H1 (cell line): ENCODE measurements around the gene SLC12A5. TPM values are rescaled to one million over a fixed set of nuclear protein-coding genes. Genes with fewer than 3 reads are reported as not detected.

Source experiments
- CHD1 ChIP-seq: IDR thresholded peaks from 2 replicates; pipeline ENCODE4 v1.6.1; 2012; ENCODE audit warnings: low read depth, low read length, improper control_type of control experiment
- EZH2 ChIP-seq: fragments of 200-600 bp; sonication (generic); IDR thresholded peaks from 2 replicates; pipeline ENCODE4 v1.7.1; 2012; ENCODE audit warnings: low read depth, mild to moderate bottlenecking, moderate library complexity, low read length, inconsistent platforms; ENCODE audit not compliant: severe bottlenecking
- NANOG ChIP-seq: IDR thresholded peaks from 2 replicates; pipeline ENCODE4 v1.6.1; 2011; ENCODE audit warnings: low read length, low read depth, mild to moderate bottlenecking, inconsistent platforms; ENCODE audit not compliant: insufficient read depth, poor library complexity, severe bottlenecking
- RFX5 ChIP-seq: IDR thresholded peaks from 2 replicates; pipeline ENCODE4 v1.6.1; 2011; ENCODE audit warnings: low read depth, low read length, improper control_type of control experiment, borderline replicate concordance
- SIX5 ChIP-seq: IDR thresholded peaks from 2 replicates; pipeline ENCODE4 v1.6.1; 2011; ENCODE audit warnings: mild to moderate bottlenecking, low read depth, low read length
- SP4 ChIP-seq: IDR thresholded peaks from 2 replicates; pipeline ENCODE4 v1.6.1; 2012; ENCODE audit warnings: low read length, inconsistent platforms
- SRF ChIP-seq: IDR thresholded peaks from 2 replicates; pipeline ENCODE4 v1.6.1; 2011; ENCODE audit warnings: mild to moderate bottlenecking, low read depth, low read length, moderate library complexity
- SUZ12 ChIP-seq: fragments of 200-600 bp; sonication (generic); IDR thresholded peaks from 2 replicates; pipeline ENCODE4 v1.6.1; 2012; ENCODE audit warnings: mild to moderate bottlenecking, inconsistent platforms, low read length, moderate library complexity, mixed read lengths
- ZNF274 ChIP-seq: IDR thresholded peaks from 2 replicates; pipeline ENCODE4 v1.7.0; 2012; ENCODE audit warnings: low read length, borderline replicate concordance; ENCODE audit errors: extremely low read depth
- polyA plus RNA-seq, 7 experiments: library from polyadenylated mRNA; depleted of rRNA in 3 of 7; stranded (reverse) in 5 of 7; unstranded in 2 of 7; fragments of >200 nt in 5 of 7; fragments of 200-250 nt in 2 of 7; gene quantifications; 1 replicate in 5 of 7; 2 replicates in 1 of 7; 4 replicates in 1 of 7; pipeline versions ENCODE4 v1.2.1 to v1.2.3, GENCODE V29; 2011 to 2013; ENCODE audit warnings: missing spikeins in 2 of 7, mixed read lengths in 2 of 7
- total RNA-seq: library from RNA; stranded (reverse); fragmentation: NEBNext Ultra II Directional; extraction: Animal tissue kit (Norgen Biotek cat#: 25700); gene quantifications from 2 replicates; pipeline ENCODE4 v1.2.1, GENCODE V29; 2021
- TF ChIP-seq, protein P1 (sequence below): fragments of 300-600 bp; sonication (generic); IDR thresholded peaks from 2 replicates; pipeline ENCODE4 v1.7.1; 2012; ENCODE audit warnings: low read length, moderate library complexity, mild to moderate bottlenecking, inconsistent platforms; ENCODE audit not compliant: insufficient replicate concordance
- TF ChIP-seq, protein P2 (sequence below): IDR thresholded peaks from 2 replicates; pipeline ENCODE4 v1.6.1; 2012; ENCODE audit warnings: inconsistent platforms

SLC12A5 gene
- total and polyA plus RNA-seq, 2 of the 8 experiments (the other 6 are each of a cell fraction or from before 2014, with no cell fraction given) = 1.9 to 7.3 TPM

DNA sequence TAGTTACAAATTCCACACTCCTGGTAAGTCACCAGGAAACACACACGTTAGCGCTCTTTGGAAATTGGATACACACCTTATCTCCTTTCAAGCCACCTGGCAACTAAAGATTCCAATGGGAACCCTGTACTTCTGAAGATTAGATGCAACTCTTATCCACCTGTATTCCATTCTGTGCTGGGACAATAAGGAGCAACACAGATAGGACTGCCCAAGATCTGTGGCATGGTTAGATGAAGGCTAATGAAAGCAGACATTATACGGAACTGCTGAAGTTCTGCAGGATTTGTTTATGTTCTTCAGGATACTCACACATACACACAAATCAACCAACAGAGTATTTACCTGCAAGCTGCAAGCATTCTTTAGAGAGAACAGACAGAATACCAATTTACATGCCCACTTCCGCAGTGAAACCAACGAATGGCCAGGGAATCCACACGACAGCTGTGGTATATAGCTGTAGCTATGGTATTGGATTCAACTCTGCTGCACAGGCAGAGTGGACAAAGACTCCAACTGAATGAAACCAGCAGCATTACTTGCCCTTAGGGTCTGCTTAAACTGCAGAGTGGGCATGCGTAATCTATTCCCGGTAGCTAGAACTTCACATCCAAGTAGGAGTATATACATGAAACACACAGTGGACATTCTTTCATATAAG, 48.8 kb downstream of the SLC12A5 start (continued):
- TF ChIP-seq, protein P1, sequence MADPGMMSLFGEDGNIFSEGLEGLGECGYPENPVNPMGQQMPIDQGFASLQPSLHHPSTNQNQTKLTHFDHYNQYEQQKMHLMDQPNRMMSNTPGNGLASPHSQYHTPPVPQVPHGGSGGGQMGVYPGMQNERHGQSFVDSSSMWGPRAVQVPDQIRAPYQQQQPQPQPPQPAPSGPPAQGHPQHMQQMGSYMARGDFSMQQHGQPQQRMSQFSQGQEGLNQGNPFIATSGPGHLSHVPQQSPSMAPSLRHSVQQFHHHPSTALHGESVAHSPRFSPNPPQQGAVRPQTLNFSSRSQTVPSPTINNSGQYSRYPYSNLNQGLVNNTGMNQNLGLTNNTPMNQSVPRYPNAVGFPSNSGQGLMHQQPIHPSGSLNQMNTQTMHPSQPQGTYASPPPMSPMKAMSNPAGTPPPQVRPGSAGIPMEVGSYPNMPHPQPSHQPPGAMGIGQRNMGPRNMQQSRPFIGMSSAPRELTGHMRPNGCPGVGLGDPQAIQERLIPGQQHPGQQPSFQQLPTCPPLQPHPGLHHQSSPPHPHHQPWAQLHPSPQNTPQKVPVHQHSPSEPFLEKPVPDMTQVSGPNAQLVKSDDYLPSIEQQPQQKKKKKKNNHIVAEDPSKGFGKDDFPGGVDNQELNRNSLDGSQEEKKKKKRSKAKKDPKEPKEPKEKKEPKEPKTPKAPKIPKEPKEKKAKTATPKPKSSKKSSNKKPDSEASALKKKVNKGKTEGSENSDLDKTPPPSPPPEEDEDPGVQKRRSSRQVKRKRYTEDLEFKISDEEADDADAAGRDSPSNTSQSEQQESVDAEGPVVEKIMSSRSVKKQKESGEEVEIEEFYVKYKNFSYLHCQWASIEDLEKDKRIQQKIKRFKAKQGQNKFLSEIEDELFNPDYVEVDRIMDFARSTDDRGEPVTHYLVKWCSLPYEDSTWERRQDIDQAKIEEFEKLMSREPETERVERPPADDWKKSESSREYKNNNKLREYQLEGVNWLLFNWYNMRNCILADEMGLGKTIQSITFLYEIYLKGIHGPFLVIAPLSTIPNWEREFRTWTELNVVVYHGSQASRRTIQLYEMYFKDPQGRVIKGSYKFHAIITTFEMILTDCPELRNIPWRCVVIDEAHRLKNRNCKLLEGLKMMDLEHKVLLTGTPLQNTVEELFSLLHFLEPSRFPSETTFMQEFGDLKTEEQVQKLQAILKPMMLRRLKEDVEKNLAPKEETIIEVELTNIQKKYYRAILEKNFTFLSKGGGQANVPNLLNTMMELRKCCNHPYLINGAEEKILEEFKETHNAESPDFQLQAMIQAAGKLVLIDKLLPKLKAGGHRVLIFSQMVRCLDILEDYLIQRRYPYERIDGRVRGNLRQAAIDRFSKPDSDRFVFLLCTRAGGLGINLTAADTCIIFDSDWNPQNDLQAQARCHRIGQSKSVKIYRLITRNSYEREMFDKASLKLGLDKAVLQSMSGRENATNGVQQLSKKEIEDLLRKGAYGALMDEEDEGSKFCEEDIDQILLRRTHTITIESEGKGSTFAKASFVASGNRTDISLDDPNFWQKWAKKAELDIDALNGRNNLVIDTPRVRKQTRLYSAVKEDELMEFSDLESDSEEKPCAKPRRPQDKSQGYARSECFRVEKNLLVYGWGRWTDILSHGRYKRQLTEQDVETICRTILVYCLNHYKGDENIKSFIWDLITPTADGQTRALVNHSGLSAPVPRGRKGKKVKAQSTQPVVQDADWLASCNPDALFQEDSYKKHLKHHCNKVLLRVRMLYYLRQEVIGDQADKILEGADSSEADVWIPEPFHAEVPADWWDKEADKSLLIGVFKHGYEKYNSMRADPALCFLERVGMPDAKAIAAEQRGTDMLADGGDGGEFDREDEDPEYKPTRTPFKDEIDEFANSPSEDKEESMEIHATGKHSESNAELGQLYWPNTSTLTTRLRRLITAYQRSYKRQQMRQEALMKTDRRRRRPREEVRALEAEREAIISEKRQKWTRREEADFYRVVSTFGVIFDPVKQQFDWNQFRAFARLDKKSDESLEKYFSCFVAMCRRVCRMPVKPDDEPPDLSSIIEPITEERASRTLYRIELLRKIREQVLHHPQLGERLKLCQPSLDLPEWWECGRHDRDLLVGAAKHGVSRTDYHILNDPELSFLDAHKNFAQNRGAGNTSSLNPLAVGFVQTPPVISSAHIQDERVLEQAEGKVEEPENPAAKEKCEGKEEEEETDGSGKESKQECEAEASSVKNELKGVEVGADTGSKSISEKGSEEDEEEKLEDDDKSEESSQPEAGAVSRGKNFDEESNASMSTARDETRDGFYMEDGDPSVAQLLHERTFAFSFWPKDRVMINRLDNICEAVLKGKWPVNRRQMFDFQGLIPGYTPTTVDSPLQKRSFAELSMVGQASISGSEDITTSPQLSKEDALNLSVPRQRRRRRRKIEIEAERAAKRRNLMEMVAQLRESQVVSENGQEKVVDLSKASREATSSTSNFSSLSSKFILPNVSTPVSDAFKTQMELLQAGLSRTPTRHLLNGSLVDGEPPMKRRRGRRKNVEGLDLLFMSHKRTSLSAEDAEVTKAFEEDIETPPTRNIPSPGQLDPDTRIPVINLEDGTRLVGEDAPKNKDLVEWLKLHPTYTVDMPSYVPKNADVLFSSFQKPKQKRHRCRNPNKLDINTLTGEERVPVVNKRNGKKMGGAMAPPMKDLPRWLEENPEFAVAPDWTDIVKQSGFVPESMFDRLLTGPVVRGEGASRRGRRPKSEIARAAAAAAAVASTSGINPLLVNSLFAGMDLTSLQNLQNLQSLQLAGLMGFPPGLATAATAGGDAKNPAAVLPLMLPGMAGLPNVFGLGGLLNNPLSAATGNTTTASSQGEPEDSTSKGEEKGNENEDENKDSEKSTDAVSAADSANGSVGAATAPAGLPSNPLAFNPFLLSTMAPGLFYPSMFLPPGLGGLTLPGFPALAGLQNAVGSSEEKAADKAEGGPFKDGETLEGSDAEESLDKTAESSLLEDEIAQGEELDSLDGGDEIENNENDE = no peak
- no peak for TF ChIP-seq RFX5
- TF ChIP-seq SIX5 = no peak
- no peak for TF ChIP-seq SRF
- no peak for TF ChIP-seq EZH2
- TF ChIP-seq SUZ12 = no peak
- no peak for TF ChIP-seq NANOG
- TF ChIP-seq, protein P2, sequence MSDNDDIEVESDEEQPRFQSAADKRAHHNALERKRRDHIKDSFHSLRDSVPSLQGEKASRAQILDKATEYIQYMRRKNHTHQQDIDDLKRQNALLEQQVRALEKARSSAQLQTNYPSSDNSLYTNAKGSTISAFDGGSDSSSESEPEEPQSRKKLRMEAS = no peak
- no peak for TF ChIP-seq CHD1
- TF ChIP-seq ZNF274 = no peak
- no peak for TF ChIP-seq SP4
